IMR-90 (cell line): Measurements from ENCODE around the gene EPHB1.

ENCODE experiments used
- BHLHE40 ChIP-seq: fragments of 150-350 bp; IDR thresholded peaks from 2 replicates; pipeline ENCODE4 v1.6.1; 2016; ENCODE audit warnings: mild to moderate bottlenecking, low read depth, low read length
- CTCF ChIP-seq: conservative IDR thresholded peaks from 2 replicates; pipeline ENCODE4 v1.5.1; 2012; ENCODE audit warnings: mild to moderate bottlenecking, low read depth, low read length, improper control_type of control experiment
- POLR2A ChIP-seq: IDR thresholded peaks from 2 replicates; pipeline ENCODE4 v1.6.1; 2012; ENCODE audit warnings: mild to moderate bottlenecking, low read depth, low read length

- TF ChIP-seq CTCF: no peak
- TF ChIP-seq BHLHE40: no peak
- TF ChIP-seq POLR2A: no peak
Observed at GRCh38 chr3:135007607-135008006, 212.5 kb downstream of the EPHB1 start.
